SJCRH30 (cell line): Measurements from ENCODE around the gene ADRA2A. TPM values are rescaled to one million over a fixed set of nuclear protein-coding genes. Genes with fewer than 3 reads are reported as not detected.
A peak's percentile ranks its signal among the peaks of the same experiment; 100 is the strongest.

ENCODE experiments used
- DNase-seq, 2 experiments: peaks; one replicate each; pipeline ENCODE4 v3.0.0-alpha.2; 2015 to 2020
- H3K27ac ChIP-seq: fragments of 250-450 bp; sonication (Bioruptor Pico); 2 replicates; pipeline ENCODE4 v1.5.1; 2020; ENCODE audit warnings: mild to moderate bottlenecking, moderate library complexity
- H3K27me3 ChIP-seq: fragments of 250-450 bp; sonication (Bioruptor Pico); 2 replicates; pipeline ENCODE4 v1.5.1; 2020; ENCODE audit warnings: mild to moderate bottlenecking, moderate library complexity
- H3K36me3 ChIP-seq: fragments of 250-450 bp; sonication (Bioruptor Pico); 2 replicates; pipeline ENCODE4 v1.5.1; 2020; ENCODE audit warnings: mild to moderate bottlenecking, moderate library complexity
- H3K4me1 ChIP-seq: fragments of 250-450 bp; sonication (Bioruptor Pico); 2 replicates; pipeline ENCODE4 v1.5.1; 2020; ENCODE audit warnings: mild to moderate bottlenecking, moderate library complexity
- H3K4me3 ChIP-seq: fragments of 250-450 bp; sonication (Bioruptor Pico); 2 replicates; pipeline ENCODE4 v1.5.1; 2020; ENCODE audit warnings: mild to moderate bottlenecking, moderate library complexity
- H3K9me3 ChIP-seq: fragments of 250-450 bp; sonication (Bioruptor Pico); replicated peaks from 2 replicates; pipeline ENCODE4 v1.5.1; 2020; ENCODE audit warnings: mild to moderate bottlenecking, moderate library complexity
- total RNA-seq: library from RNA; depleted of rRNA; stranded (reverse); fragments of >200 nt; shearing (Covaris generic); gene quantifications from 2 replicates; pipeline ENCODE4 v1.2.3, GENCODE V29; 2014; rRNA removed

Gene ADRA2A
- total RNA-seq, 1 experiment from 2014 or later: 0.79 TPM

- Histone ChIP-seq H3K4me1 (peaks cover 4% of the 10 kb centered on the region; the same call in 1 of the 2 replicates), H3K36me3 (no peaks in the 10 kb centered on the region), H3K4me3 (no peak overlapping the region), H3K27me3 (no peaks in the 10 kb centered on the region), H3K9me3 (no peaks in the 10 kb centered on the region), H3K27ac (no peak overlapping the region)
- DNase-seq: no peak
Measured at GRCh38 chr10:111127081-111127848, 50.4 kb downstream of the ADRA2A start.

- H3K4me3 ChIP-seq: no peak overlapping the region
- no peak overlapping the region for H3K27ac ChIP-seq
- H3K9me3 ChIP-seq: no peaks in the 10 kb centered on the region
- H3K36me3 ChIP-seq: no peaks in the 10 kb centered on the region
- no peaks in the 10 kb centered on the region for H3K27me3 ChIP-seq
- H3K4me1 ChIP-seq: peaks cover 4% of the 10 kb centered on the region; the same call in 1 of the 2 replicates
- peak; percentile 35 to 50 for DNase-seq
Measured at GRCh38 chr10:111128331-111129180, 51.7 kb downstream of the ADRA2A start.

- no peak for DNase-seq
- H3K36me3 ChIP-seq: no peaks in the 10 kb centered on the region
- H3K4me3 ChIP-seq: no peak overlapping the region
- no peak overlapping the region for H3K27ac ChIP-seq
- no peaks in the 10 kb centered on the region for H3K27me3 ChIP-seq
- no peaks in the 10 kb centered on the region for H3K9me3 ChIP-seq
- peaks cover 2% of the 10 kb centered on the region; the same call in 1 of the 2 replicates for H3K4me1 ChIP-seq
Measured at GRCh38 chr10:111129363-111129762, 52.5 kb downstream of the ADRA2A start.

GRCh38 chr10:111130471-111130870 lies 53.6 kb downstream of the ADRA2A start:
- Histone ChIP-seq H3K27ac (no peak overlapping the region), H3K4me3 (no peak overlapping the region), H3K27me3 (no peaks in the 10 kb centered on the region), H3K9me3 (no peaks in the 10 kb centered on the region), H3K36me3 (no peaks in the 10 kb centered on the region), H3K4me1 (no peaks in the 10 kb centered on the region; the same call in 1 of the 2 replicates)
- no peak for DNase-seq

Other genes with a start within 250 kb of the ADRA2A start
- gene PDCD4, start 205.1 kb upstream of the ADRA2A start, total RNA-seq: 55.0 and 60.9 TPM in 2 replicates
- gene BBIP1, start 157.8 kb upstream of the ADRA2A start, total RNA-seq: 45.0 and 57.0 TPM in 2 replicates
- gene SHOC2, start 157.4 kb upstream of the ADRA2A start, total RNA-seq: 27.1 and 29.0 TPM in 2 replicates